IPS-NIHi7 (cell line): Measurements from ENCODE around the gene MINK1.
"Not testable (repeated sequence)": the region's sequence is repeated elsewhere in the genome, so short reads cannot be mapped to it uniquely, and the experiment has no call there.

ENCODE experiments used
- DNase-seq: peaks from one replicate; pipeline ENCODE4 v3.0.0; 2012; ENCODE audit warnings: mixed read lengths; ENCODE audit errors: extremely low spot score

MINK1 gene

DNA sequence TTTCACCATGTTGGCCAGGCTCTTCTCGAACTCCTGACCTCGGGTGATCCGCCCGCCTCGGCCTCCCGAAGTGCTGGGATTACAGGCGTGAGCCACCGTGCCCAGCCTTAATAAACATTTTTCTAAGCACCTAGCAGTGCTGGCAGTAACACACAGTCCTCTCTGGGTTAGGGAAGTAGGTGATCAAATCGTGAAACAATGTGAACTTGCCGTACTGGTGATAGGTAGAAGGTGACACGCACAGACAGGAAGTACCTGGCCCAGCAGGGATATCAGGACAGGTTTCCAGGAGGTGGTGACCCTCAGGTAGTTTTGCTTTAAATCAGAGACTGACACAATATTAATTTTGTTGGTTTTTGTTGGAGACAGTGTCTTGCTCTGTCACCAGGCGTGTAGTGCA, 21.7 kb upstream of the MINK1 start:
- no peak for DNase-seq

- DNase-seq: no peak
These were observed 20.4 kb upstream of the MINK1 start for GRCh38 chr17:4812690-4813089.

DNA sequence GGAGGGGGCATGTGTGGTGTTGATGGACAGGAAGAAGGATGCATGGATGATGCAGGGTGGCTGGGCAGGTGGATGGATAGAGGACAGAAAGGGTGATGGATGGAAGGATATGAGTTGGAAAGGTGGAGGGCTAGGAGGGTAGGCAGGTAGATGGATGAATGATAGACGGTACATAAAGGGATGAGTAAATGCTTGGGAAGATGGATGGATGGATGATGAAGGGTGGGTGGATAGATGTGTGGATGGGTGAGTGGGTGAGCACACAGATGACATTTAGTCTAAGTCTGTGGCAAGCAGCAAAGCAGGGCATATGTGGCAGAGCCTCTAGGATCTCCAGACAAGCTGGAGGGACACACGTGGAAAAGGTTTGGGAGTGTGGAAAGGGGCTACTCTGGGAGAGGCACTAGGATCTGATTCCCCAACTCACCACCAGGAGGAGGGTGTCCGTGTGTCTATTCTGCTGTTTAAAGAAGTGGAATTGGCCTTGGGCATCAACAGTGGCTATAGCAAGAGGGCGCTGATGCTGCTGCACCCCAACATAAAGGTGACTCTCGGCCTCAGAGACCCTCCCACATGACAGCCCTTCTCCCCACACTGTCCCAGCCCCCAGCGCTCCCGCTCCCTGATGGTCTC, 18.0 kb upstream of the MINK1 start:
- DNase-seq: peak; percentile 27

DNA sequence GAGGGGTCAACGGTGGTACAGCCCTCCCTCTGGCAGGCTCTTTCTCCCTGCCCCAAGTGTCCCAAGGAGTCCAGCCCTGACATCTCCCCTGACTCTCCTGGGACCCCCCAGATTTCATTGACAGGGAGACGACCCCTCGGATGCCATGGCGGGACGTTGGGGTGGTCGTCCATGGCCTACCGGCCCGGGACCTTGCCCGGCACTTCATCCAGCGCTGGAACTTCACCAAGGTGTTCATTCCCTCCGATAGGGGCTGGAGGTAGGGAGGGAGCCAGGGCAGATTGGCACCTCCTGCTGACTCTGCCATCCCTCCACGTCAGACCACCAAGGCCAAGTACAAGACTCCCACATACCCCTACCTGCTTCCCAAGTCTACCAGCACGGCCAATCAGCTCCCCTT, 16.3 kb upstream of the MINK1 start:
- DNase-seq: no peak

DNA sequence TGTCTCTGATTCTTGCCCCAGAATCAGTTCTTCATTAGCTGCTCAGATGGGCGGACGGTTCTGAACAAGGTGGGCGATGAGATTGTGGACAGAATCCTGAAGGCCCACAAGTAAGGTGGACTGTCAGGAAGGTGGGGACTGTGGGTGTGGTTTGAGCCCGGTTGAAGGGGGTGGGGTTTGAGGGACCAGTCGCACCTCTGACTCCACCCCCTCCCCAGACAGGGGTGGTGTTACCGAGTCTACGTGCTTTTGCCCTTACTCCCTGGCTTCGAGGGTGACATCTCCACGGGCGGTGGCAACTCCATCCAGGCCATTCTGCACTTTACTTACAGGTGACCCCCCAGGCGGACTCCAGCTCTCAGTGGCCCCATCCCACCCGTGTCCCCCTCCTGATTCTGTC, 14.9 kb upstream of the MINK1 start:
- DNase-seq: peak; percentile 59

GRCh38 chr17:4822835-4823234, 10.3 kb upstream of the MINK1 start:
- no peak for DNase-seq

GRCh38 chr17:4823373-4824089, 9.6 kb upstream of the MINK1 start:
- no peak for DNase-seq

DNA sequence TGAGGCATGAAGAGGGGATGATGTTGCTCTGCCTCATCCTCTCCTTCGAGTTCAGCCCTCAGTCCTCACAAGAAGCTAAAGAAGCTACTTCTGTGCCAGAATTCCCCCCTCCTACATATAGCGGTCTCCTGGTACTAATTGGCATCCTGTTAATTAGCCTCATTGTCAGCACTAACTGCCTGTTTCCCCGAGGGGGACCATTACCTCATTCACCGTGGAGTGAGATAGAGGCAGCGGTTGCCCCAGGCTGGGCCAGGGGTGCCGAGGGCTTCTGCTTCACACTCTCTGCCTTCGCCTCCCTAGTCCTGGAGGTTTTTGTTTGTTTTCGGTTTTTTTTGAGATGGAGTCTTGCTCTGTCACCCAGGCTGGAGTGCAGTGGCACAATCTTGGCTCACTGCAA, 5.7 kb upstream of the MINK1 start:
- no peak for DNase-seq

DNA sequence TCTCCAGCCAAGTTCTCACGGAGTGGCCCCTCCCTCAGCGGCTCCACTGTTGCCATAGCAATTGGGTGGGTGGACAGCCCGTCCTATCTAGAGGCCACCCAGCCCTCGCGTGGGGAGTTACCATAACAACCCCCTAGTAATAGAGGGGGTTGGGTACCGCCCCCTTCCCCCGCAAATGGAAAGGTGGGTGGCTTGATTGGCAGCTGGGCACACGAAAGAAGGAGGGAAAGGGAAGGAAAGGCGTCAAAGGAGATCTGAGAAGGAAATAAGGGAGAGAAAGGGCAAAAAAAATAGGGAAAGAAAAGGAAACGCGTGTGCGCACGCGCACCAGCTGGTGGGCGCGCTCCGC, 337 bp upstream of the MINK1 start:
- DNase-seq: not testable (repeated sequence)

DNA sequence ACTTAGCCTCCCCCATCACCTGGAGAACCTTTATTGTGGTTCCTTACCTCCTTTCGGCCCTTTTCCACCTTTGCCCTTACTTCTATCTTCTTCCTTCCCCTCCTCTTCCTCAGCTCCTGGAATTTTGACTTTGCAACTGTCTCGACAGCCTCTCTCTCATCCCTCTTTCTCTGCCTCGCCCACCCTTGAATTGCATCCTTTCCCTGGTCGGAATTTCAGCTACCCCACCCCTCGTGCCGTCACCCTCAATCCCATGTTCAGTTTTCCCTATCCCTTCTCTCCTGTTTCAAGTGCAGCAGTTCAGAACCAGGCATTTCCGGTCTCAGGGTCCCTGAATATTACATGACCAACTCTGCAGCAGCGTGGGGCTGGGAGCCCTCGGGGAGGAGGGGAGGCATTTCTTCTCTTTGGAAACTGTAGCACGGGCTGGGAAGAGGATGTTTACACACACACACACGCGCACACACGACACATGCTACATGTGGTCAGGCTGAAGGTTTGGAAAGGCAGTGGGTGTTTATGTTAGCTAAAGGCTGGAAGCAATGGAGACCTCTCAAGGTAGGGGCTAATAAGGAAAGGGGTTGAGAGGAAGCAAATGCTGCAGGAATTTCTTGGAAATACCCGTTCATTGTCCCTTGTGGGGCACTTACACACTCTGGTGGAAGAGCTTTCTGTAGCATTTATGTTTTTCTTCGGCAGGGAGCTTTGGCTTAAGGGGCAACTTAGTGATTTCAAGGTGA, 971 bp downstream of the MINK1 start:
- DNase-seq: no peak

- DNase-seq: no peak
These were observed 1.5 kb downstream of the MINK1 start for GRCh38 chr17:4834681-4835020.

- no peak for DNase-seq
These were observed 3.1 kb downstream of the MINK1 start for GRCh38 chr17:4836221-4836620.

DNA sequence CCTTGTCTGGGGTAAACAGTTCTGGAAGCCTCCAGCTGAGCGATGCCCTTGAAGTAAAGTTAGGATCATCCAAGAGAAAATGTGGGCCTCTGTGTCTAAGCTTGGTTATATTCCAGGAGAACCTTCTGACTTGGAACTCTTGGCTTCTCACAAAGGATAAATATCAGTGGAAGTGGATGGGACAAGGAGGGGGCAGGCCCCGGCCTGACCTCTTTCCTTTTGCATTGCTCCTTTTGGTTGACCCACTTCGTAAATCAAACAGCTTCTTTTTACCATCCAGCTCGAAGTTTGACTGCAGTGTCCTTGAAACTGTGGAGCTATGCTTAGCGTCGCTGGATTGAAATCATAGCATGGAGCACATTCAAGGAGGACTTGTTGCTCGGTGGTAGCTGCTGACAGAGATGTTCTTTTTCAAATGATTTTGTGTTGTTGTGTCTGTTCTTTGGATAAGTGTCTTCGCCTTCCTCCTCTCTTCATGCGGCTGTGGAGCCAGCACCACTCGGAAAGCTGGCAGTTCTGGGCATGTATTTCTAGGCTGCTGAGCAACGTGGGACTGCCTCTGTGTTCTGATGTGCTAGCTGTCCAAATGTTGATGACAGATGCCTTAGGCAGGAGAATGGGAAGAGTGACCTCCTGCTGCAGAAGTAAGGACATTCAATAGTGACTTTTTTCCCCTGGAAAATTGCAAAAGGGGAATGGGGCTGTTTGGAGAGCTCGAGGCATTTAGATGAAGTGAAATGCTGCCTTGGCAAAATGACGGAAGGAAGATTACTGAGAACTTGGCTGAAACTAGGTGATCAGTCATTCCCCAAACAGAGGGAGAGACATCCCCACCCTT, 4.5 kb downstream of the MINK1 start:
- DNase-seq: no peak

DNA sequence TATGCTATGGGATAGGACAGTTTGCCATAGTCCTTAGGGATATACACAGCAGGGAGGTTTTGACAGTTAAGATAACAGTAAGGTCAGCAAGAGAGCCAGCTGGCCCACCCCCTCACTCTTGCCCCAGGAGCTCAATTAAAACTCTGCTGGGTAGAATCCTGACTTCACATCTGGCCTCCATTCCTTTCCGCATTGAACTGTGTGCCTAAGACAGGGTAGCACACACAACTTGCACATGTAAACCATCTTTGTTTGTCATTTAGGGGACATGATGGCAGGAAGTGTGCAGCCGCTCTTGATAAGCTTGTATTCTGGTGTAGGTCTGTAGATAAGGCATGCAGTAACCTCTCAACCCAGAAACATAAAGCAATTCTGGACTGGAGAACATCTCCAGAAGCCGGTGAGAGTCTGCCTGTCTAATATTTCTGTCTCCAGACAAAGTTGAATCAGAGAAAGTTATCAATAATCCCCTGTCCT, 5.2 kb downstream of the MINK1 start:
- no peak for DNase-seq

GRCh38 chr17:4839221-4839620, 6.1 kb downstream of the MINK1 start:
- DNase-seq: no peak

DNA sequence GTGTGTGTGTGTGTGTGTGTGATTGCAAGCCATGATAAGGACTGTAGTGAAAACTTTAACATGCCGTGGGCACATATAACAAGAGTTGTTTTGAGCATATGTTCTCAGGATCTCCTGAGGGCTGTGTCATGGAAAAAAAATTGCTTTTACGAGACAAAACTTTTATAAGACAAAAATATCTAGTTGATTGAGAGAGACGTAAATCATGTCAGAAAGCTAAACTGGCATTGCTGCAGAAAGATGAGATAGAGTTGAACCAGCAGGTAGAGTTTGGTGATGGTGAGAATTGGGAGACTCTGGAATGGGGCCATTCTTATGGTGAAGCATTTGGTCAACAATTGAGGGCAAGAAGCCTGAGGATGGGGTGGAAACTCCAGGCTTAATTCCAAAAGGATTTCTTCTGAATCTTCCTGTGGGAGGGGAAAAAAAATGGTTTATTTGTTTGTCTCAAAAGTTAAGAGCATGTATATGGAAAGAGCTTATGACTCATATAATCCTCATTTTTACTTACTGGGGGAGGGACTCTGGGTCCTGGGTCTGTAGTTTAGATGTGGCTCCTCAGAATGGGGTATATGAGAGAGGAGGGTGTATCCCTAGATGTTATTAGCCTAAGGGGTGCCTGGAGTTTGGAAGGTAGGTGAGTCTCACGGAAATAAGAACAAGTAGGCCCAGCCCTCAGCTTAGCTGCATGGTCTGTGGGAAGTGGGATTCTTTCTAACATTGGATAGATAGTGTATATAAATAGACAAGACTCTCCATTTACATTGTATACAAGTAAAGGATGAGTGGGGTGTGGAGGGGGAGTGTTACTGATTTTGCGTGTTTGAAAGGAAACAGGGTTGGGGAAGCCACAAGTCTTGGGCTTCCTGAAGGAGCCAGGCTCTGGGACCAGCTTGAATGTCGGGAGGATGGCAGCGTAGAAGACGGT, 7.1 kb downstream of the MINK1 start:
- no peak for DNase-seq

- DNase-seq: no peak
These were observed 7.7 kb downstream of the MINK1 start for GRCh38 chr17:4840893-4841242.

DNA sequence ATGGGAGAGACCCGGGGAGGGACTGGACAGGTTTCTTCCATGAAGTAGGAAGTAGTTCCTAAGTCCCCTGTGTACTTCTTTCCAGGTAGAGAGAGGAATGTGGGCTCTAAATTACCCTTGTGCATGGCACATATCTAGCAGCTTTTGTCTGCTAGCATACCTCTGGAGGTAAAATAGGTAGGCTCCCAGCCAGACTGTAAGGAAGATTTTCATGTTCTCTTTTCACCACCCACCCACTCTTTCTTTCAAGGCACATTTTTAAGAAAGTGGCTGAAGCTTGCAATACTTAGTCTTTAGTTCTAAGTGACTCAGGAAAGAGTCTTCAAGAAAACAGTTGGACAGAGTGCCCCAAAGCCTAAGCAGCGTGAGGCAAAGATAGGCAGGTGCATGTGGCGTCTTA, 9.2 kb downstream of the MINK1 start:
- DNase-seq: no peak

DNA sequence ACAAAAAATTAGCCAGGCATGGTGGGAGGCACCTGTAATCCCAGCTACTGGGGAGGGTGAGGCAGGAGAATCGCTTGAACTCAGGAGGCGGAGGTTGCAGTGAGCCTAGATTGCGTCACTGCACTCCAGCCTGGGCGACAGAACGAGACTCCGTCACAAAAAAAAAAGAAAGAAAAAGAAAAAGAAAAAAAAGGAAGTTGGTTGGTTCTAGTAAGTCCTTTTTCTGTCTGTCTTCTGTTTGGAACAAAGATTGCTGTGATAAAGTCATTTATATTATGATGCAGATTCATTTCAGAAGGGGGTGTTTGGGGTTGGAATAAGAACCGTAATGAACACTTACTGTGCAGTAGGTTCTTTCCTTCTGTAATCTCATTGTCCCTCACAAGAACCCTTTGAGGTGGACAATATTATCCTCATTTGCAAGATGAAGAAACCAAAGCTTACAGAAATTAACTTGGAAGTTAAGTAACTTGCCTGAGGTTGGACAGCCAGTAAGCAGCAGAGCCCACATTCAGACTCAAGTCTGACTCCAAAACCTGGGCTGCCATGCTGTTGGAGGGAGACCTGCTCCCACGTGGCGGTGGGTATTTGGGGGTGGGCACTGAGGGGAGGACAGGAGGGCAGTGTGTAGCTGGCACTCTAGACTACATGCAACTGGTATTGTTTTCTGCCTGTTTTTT, 10.3 kb downstream of the MINK1 start:
- no peak for DNase-seq

DNA sequence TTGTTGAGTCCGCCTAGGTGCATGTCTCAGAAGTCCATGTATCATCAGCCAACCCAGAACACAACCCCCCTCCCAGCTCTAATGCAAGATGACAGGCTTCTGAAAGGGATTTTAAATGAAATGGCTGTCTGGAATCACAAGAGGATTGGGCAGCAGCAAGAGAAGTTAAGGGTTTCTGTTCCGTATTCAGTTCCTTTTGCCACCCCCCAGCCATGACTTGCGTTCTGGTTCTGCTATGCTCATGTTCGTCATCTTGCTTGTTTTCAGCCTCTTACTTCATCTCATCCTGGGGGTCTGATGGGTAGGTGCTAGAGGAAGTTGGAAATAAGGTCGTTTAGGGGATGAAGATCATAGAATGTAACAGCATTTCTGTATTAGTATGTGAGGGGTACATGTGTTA, 12.0 kb downstream of the MINK1 start:
- DNase-seq: no peak
